Endothelial cell of umbilical vein (primary cell): ENCODE results near the gene PPP1R16B.

Experiments used
- CTCF ChIP-seq, 2 donors: IDR thresholded peaks; 1 replicate in 1 of 2; 2 replicates in 1 of 2; pipeline ENCODE4 v1.5.1; 2011; ENCODE audit warnings: low read length in 2 of 2, mild to moderate bottlenecking in 2 of 2, moderate library complexity in 2 of 2, control low read depth in 1 of 2, inconsistent platforms in 1 of 2, low read depth in 1 of 2; ENCODE audit not compliant: insufficient read depth in 1 of 2; ENCODE audit errors: extremely low read depth in 1 of 2
- MAX ChIP-seq: IDR thresholded peaks from 2 replicates; pipeline ENCODE4 v1.6.1; 2011; ENCODE audit not compliant: insufficient read depth, insufficient read length
- POLR2A ChIP-seq: IDR thresholded peaks from 2 replicates; pipeline ENCODE4 v1.6.1; 2012; ENCODE audit warnings: low read depth, mild to moderate bottlenecking, control low read depth, low read length
- POLR2AphosphoS5 ChIP-seq: IDR thresholded peaks from 2 replicates; pipeline ENCODE4 v1.6.1; 2012; ENCODE audit warnings: low read depth, mild to moderate bottlenecking, control low read depth, low read length, moderate library complexity; ENCODE audit not compliant: insufficient read depth

DNA sequence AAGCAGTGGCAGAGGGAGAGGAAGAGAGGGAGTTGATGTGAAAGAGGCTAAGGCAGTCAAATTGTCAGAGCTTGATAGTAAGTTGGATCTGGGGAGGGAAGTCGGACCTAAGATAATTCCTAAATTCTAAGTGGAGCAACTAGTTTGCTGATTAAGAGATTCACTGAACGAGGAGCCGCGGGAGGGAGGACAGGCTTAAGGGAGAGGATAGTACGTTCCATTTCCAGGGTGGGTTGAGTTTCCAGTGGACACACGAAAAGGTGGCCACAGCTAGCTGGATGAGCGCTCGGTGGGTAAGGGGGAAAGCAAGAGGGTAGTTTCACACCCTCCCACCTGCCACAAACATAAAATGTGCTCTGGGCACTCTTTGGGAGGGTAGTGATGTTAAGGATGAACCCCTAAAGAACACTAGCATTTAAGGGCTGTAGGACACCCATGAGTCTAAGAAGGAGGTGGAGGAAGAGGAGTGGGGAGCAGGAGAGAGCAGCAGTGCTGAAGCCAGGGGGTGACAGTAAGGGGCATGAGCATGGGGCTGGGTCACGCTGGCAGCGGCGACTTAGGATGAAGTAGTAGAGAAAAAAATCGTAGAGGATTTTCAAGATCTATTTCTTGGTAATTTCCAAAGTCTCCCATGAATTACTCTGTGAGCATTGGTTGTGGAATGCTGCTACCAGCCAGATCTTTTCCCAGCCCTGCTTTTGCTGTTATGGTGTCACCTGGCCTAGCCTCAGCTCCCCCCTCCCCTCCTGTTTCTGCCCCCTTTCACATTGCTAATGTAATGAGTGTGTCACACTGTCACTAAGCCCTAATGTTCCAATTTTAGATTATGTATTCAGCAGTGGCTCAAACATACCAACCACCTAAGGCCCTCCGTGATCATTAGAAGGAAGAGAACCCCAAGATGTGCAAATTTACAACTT, 35.9 kb upstream of the PPP1R16B start:
- TF ChIP-seq POLR2A, result no peak
- TF ChIP-seq CTCF (IDR thresholded peaks at IDR 0.05; ENCODE audit: extremely low read depth in 1 of 2, insufficient read depth in 1 of 2, low read depth in 1 of 2, low read length in 2 of 2), result no peak
- no peak for TF ChIP-seq MAX
- TF ChIP-seq POLR2AphosphoS5, result no peak
